Smooth muscle cell (in vitro differentiated cells): ENCODE data around the gene RUNX2. TPM values are rescaled to one million over a fixed set of nuclear protein-coding genes. Genes with fewer than 3 reads are reported as not detected.

Source experiments
- DNase-seq: peaks from one replicate; lab custom pipeline; 2025; ENCODE audit not compliant: unreplicated experiment; lab: John Stamatoyannopoulos, UW
- H2AFZ ChIP-seq: fragments of 200-600 bp; sonication (generic); 2 replicates; pipeline ENCODE4 v1.6.0; 2016; ENCODE audit warnings: antibody characterized with exemption, low read depth, mild to moderate bottlenecking
- H3F3A ChIP-seq: fragments of 200-600 bp; sonication (generic); 2 replicates; pipeline ENCODE4 v1.6.0; 2017; ENCODE audit warnings: antibody characterized with exemption, low read depth
- H3K27ac ChIP-seq: fragments of 200-600 bp; sonication (generic); 2 replicates; pipeline ENCODE4 v1.5.1; 2016; ENCODE audit warnings: low read depth, mild to moderate bottlenecking
- H3K27me3 ChIP-seq: fragments of 200-600 bp; sonication (generic); 2 replicates; pipeline ENCODE4 v1.6.1; 2016; ENCODE audit warnings: low read depth, mild to moderate bottlenecking
- H3K36me3 ChIP-seq: fragments of 200-600 bp; sonication (generic); 2 replicates; pipeline ENCODE4 v1.5.1; 2016; ENCODE audit warnings: low read depth
- H3K4me1 ChIP-seq: fragments of 200-600 bp; sonication (generic); 2 replicates; pipeline ENCODE4 v1.5.1; 2016; ENCODE audit warnings: low read depth
- H3K4me2 ChIP-seq: fragments of 200-600 bp; sonication (generic); 2 replicates; pipeline ENCODE4 v1.6.0; 2016; ENCODE audit warnings: mild to moderate bottlenecking
- H3K4me3 ChIP-seq: fragments of 200-600 bp; sonication (generic); 2 replicates; pipeline ENCODE4 v1.5.1; 2016; ENCODE audit warnings: mild to moderate bottlenecking
- H3K79me2 ChIP-seq: fragments of 200-600 bp; sonication (generic); 2 replicates; pipeline ENCODE4 v1.6.0; 2016; ENCODE audit warnings: low read depth, mild to moderate bottlenecking
- H3K9ac ChIP-seq: fragments of 200-600 bp; sonication (generic); 2 replicates; pipeline ENCODE4 v1.6.0; 2016; ENCODE audit warnings: low read depth
- H3K9me3 ChIP-seq: fragments of 200-600 bp; sonication (generic); replicated peaks from 2 replicates; pipeline ENCODE4 v1.5.1; 2016; ENCODE audit warnings: low read depth
- H4K20me1 ChIP-seq: fragments of 200-600 bp; sonication (generic); 2 replicates; pipeline ENCODE4 v1.6.0; 2016; ENCODE audit warnings: low read depth
- CTCF ChIP-seq: fragments of 200-600 bp; sonication (generic); IDR thresholded peaks from 2 replicates; pipeline ENCODE4 v1.5.1; 2017; ENCODE audit warnings: borderline replicate concordance, mild to moderate bottlenecking, antibody characterized with exemption; ENCODE audit not compliant: insufficient read depth, poor library complexity, severe bottlenecking
- WGBS: methylation state at CpG from one replicate; pipeline ENCODE4 v1.1.7; 2016; ENCODE audit warnings: low lambda C conversion rate; 5-methylcytosine and 5-hydroxymethylcytosine counted together
- polyA plus RNA-seq: library from polyadenylated mRNA; unstranded; fragments of >200 nt; fragmentation: Nextera tagmentation; extraction: Ambion mirVana; gene quantifications from 2 replicates; pipeline ENCODE4 v1.2.1, GENCODE V29; 2016
- total RNA-seq: library from RNA; depleted of rRNA; stranded (reverse); fragments of >200 nt; gene quantifications from 2 replicates; pipeline ENCODE4 v1.2.3, GENCODE V29; 2014

RUNX2 gene
- total and polyA plus RNA-seq, 2 experiments from 2014 or later: 12.5 to 16.4 TPM

DNA sequence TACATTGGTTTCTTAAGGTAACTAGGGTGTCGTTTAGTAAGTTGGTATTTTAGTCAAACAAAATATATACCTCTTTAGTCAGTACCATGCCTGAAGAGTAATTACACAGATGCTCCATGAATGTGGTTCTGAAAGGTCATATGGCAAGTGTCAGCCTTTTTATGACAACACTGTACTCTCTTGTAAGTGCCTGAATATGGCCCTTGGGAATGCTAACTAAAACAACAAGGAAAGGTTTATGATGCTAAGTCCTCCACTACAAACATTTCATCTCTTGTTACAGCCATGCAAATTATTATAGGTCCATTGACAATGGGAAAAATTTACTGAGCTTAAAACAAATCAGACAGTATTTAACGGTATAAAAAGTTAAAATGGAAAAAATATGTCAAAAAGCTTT lies 88.6 kb downstream of the RUNX2 start:
- H3K4me1 ChIP-seq: peaks cover 14% of the 10 kb centered on the region
- no peak overlapping the region for H3K9ac ChIP-seq
- H3K4me2 ChIP-seq: no peak overlapping the region
- H3F3A ChIP-seq: peaks cover 4% of the 10 kb centered on the region
- peaks cover 15% of the 10 kb centered on the region for H3K79me2 ChIP-seq
- no peak for DNase-seq
- no peaks in the 10 kb centered on the region for H3K9me3 ChIP-seq
- H4K20me1 ChIP-seq: no peaks in the 10 kb centered on the region
- no peak for TF ChIP-seq CTCF
- no peak overlapping the region for H3K27ac ChIP-seq
- no peaks in the 10 kb centered on the region for H3K36me3 ChIP-seq
- WGBS: 66% methylated on average over 2 of the region's 2 CpGs
- H3K4me3 ChIP-seq: no peak overlapping the region
- H2AFZ ChIP-seq: no peak overlapping the region
- H3K27me3 ChIP-seq: no peaks in the 10 kb centered on the region

DNA sequence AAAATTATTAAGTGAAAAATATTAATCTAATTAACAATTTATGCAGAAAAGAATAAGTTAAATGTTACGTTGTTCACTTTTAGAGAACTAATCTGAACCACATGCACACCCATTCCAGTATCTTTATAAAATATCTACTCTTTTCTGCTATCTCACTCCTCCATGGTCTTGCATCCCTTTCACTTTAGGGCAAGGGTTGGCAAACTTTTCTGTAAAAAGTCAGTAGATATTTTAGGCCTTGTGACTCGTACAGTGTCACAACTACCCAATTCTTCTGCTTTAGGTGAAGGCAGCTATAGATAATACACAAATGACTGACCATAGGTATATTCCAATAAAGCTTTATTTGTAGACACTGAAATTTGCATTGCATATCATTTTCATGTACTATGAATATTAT lies 89.3 kb downstream of the RUNX2 start:
- no peak overlapping the region for H3K4me2 ChIP-seq
- H3K36me3 ChIP-seq: no peaks in the 10 kb centered on the region
- WGBS: 98% methylated on average over 2 of the region's 2 CpGs
- DNase-seq: no peak
- no peaks in the 10 kb centered on the region for H4K20me1 ChIP-seq
- H2AFZ ChIP-seq: no peak overlapping the region
- peaks cover 4% of the 10 kb centered on the region for H3F3A ChIP-seq
- no peak overlapping the region for H3K4me3 ChIP-seq
- H3K9ac ChIP-seq: no peak overlapping the region
- H3K4me1 ChIP-seq: peaks cover 14% of the 10 kb centered on the region
- H3K27ac ChIP-seq: no peak overlapping the region
- no peak for TF ChIP-seq CTCF
- no peaks in the 10 kb centered on the region for H3K27me3 ChIP-seq
- peaks cover 16% of the 10 kb centered on the region for H3K79me2 ChIP-seq
- no peaks in the 10 kb centered on the region for H3K9me3 ChIP-seq

GRCh38 chr6:45419571-45420082 lies 91.5 kb downstream of the RUNX2 start:
- H3K79me2 ChIP-seq: peaks cover 37% of the 10 kb centered on the region
- H3K27me3 ChIP-seq: no peaks in the 10 kb centered on the region
- peaks cover 20% of the 10 kb centered on the region for H3K4me1 ChIP-seq
- peak overlapping the region; percentile 89 for H3K4me2 ChIP-seq
- no peaks in the 10 kb centered on the region for H3K9me3 ChIP-seq
- peaks cover 5% of the 10 kb centered on the region for H4K20me1 ChIP-seq
- peak overlapping the region; percentile 83 for H3K27ac ChIP-seq
- peak; percentile 34 for TF ChIP-seq CTCF
- peak overlapping the region; percentile 33 for H3K9ac ChIP-seq
- peaks cover 4% of the 10 kb centered on the region for H3F3A ChIP-seq
- peak overlapping the region; percentile 87 for H2AFZ ChIP-seq
- peak overlapping the region; percentile 65 for H3K4me3 ChIP-seq
- H3K36me3 ChIP-seq: no peaks in the 10 kb centered on the region
- 2% methylated on average over 31 of the region's 38 CpGs for WGBS
- no peak for DNase-seq

DNA sequence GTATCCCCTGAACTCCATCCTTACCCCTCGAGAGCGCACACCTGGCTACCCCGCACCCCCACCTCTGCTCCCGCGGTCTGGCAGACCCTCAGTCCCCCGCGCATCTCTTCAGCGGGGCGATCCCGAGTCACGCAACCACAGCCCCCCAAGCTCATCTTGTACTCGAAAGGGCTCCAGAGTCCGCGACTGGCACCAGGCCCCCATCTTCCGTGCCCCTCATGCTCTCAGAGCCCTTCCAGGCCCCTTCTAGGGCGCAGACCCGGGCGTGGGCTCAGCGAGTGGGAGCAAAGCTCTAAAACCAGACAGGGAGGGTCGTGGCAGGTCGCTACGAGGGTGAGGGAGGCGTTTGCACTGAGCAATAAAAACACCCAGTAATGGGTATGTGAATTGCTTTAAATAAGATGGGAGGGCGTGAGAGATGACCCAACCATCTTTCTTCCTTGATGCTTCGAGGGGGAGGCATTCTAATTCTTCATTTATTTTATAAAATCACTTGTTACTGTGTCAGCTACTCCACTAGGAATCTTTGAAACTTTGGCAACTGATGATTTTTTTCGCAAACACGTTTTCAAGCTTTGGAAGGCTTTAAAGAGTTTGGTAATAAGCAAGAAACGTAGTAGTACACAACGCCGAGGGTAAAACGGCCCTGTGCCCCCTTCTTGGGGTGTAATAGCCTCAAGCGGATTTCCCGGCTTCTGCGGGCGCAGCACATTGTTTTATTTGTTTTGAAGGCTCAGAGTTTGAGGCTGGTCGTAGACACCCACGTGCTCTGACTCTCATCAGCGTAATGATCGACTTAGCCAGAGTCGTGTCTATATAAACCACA lies 92.2 kb downstream of the RUNX2 start:
- H3K79me2 ChIP-seq: peaks cover 44% of the 10 kb centered on the region
- no peak for DNase-seq
- H2AFZ ChIP-seq: peak overlapping the region; percentile 87
- no peaks in the 10 kb centered on the region for H3K36me3 ChIP-seq
- 3% methylated on average over 39 of the region's 40 CpGs for WGBS
- no peaks in the 10 kb centered on the region for H3K27me3 ChIP-seq
- peak overlapping the region; percentile 83 for H3K27ac ChIP-seq
- H3K4me3 ChIP-seq: peak overlapping the region; percentile 65
- peak overlapping the region; percentile 65 for H3K9ac ChIP-seq
- H3K4me1 ChIP-seq: peaks cover 20% of the 10 kb centered on the region
- peaks cover 6% of the 10 kb centered on the region for H4K20me1 ChIP-seq
- H3K9me3 ChIP-seq: no peaks in the 10 kb centered on the region
- TF ChIP-seq CTCF: no peak
- H3K4me2 ChIP-seq: peak overlapping the region; percentile 89
- peaks cover 4% of the 10 kb centered on the region for H3F3A ChIP-seq
